Astrocyte of the hippocampus (primary cell): ENCODE results near the gene CTNNBL1.
"Not testable (repeated sequence)": the region's sequence is repeated elsewhere in the genome, so short reads cannot be mapped to it uniquely, and the experiment has no call there.

Experiments used
- DNase-seq: peaks from one replicate; pipeline ENCODE4 v3.0.0; 2011; ENCODE audit warnings: low read depth, low spot score

CTNNBL1 gene

GRCh38 chr20:37711994-37712964 is 18.4 kb downstream of the CTNNBL1 start:
- peak; percentile 20 for DNase-seq

GRCh38 chr20:37713396-37713795 is 19.6 kb downstream of the CTNNBL1 start:
- no peak for DNase-seq

- peak; percentile 22 for DNase-seq
Observed at GRCh38 chr20:37714978-37715672, 21.3 kb downstream of the CTNNBL1 start.

- no peak for DNase-seq
Observed at GRCh38 chr20:37721751-37722150, 27.9 kb downstream of the CTNNBL1 start.

GRCh38 chr20:37722312-37722711 is 28.5 kb downstream of the CTNNBL1 start:
- DNase-seq, result not testable (repeated sequence)

GRCh38 chr20:37723668-37724067 is 29.8 kb downstream of the CTNNBL1 start:
- no peak for DNase-seq

GRCh38 chr20:37725165-37725564 is 31.3 kb downstream of the CTNNBL1 start:
- no peak for DNase-seq

- no peak for DNase-seq
Observed at GRCh38 chr20:37725855-37726254, 32.0 kb downstream of the CTNNBL1 start.

GRCh38 chr20:37726321-37726720 is 32.5 kb downstream of the CTNNBL1 start:
- no peak for DNase-seq

- no peak for DNase-seq
Observed at GRCh38 chr20:37726971-37727956, 33.4 kb downstream of the CTNNBL1 start.

- no peak for DNase-seq
Observed at GRCh38 chr20:37727957-37728634, 34.3 kb downstream of the CTNNBL1 start.

- DNase-seq, result no peak
Observed at GRCh38 chr20:37728635-37728983, 34.8 kb downstream of the CTNNBL1 start.

GRCh38 chr20:37729452-37729851 is 35.6 kb downstream of the CTNNBL1 start:
- no peak for DNase-seq

- DNase-seq, result no peak
Observed at GRCh38 chr20:37729909-37730308, 36.1 kb downstream of the CTNNBL1 start.

GRCh38 chr20:37733416-37733815 is 39.6 kb downstream of the CTNNBL1 start:
- DNase-seq, result no peak

GRCh38 chr20:37734228-37734985 is 40.6 kb downstream of the CTNNBL1 start:
- DNase-seq, result peak; percentile 39

GRCh38 chr20:37735541-37735940 is 41.7 kb downstream of the CTNNBL1 start:
- no peak for DNase-seq

GRCh38 chr20:37736132-37736531 is 42.3 kb downstream of the CTNNBL1 start:
- no peak for DNase-seq

- no peak for DNase-seq
Observed at GRCh38 chr20:37737826-37738420, 44.1 kb downstream of the CTNNBL1 start.

GRCh38 chr20:37741055-37741454 is 47.2 kb downstream of the CTNNBL1 start:
- DNase-seq, result peak; percentile 46
